GM19467 (cell line): ENCODE results near the gene MLPH.

Experiments
- ATAC-seq: cut with Tn5 transposase; IDR thresholded peaks from one replicate; pipeline ENCODE4 v1.9.1; 2021; ENCODE audit warnings: mild to moderate bottlenecking, moderate library complexity; ENCODE audit not compliant: unreplicated experiment

The MLPH gene

DNA sequence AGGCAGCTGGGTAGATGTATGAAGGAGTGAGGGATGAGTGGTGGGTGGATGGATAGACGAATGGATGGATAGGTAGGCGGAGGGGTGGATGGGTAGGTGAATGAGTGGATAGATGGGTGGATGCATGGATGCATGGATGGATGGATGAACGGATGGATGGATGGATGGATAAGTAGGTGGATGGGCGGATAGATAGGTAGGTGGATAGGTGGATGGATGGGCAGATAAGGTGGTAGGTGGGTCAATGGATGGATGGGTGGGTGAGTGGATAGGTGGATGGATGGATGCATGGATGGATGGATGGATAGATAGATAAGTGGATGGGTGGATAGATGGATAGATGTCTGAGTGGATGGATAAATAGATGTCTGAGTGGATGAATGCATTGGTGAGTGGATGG lies 30.1 kb downstream of the MLPH start:
- ATAC-seq, result no peak

DNA sequence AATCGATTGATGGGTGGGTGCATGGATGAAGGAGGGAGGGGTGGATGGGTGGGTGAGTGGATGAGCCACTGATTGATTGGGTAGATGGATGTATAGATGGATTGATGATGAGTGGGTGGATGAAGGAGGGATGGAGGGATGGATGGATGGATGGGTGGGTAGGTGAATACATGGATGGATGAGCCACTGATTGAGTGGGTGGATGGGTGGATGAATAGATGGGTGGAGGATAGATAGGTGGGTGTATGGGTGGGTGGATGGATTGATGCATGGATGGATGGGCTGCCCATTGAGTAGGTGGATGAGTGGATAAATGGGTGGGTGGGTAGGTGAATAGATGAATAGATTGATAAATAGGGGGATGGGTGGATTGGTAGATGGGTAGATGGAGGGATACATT lies 30.9 kb downstream of the MLPH start:
- ATAC-seq, result no peak

DNA sequence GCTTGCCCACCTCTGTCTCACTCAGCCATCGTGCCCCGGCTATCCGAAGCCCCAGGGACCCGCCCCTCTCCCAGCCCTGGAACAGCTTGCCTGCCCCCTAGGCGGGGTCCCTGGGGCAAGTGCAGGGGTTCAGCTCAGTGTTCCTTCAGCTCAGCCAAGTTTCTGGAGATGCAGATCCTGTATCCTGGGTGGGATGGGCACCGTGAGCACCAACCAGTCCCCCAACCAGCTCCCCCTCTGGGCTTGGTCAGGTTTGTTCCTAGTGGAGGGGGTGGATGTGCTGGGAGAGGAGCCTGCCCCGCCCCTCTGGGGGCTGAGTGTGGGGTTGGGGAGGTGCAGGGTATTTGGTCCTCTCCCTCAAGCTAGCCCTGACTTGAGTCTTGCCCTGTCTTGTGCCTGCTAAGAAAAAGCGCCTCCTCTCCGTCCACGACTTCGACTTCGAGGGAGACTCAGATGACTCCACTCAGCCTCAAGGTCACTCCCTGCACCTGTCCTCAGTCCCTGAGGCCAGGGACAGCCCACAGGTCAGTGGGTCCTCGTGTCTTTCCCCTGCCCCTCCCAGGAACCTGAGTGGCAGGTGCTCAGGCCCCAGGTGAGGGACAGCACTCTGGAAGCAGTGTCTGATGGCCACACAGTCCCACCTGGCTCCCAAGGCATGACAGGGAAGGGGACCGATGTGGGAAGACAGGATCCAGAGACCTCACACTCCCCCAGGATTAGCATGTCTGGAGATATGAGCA lies 32.6 kb downstream of the MLPH start:
- no peak for ATAC-seq

DNA sequence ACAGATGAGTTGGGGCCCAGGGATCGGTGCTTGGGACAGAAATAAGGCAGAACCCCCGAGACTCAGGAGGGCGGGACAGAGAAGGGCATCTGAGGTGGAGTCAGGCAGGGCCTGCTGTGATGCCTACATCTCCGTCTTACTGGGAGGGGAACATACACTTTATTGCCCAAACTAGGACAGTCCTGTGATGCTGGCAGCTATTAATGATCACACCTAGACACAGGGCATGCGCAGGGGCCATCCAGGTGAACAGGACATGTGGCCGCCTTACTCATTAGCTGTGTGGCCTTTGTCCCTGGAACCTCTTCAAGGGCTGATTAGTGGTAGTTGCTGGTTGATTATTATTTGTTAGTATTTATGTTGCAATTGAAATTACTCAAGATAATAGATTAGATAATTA lies 33.2 kb downstream of the MLPH start:
- no peak for ATAC-seq

DNA sequence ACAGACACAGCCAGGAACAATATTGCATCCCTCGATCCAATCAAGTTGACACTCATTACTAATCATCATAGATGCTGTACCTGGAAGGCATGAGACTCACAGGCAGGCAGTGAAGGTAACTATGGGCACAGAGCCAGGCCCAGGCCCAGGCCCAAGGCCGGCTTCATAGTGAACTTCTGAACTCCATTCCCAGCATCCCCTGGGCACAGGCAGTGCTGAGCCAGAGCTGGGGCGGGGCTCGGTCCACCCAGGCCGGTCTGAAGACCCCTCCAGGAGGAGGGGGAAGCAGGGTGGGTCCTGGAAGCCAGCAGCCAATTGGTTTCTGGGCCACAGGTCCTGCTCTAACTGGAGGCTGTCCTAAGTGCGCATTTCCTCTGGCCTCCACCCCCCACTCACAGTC lies 37.6 kb downstream of the MLPH start:
- no peak for ATAC-seq

DNA sequence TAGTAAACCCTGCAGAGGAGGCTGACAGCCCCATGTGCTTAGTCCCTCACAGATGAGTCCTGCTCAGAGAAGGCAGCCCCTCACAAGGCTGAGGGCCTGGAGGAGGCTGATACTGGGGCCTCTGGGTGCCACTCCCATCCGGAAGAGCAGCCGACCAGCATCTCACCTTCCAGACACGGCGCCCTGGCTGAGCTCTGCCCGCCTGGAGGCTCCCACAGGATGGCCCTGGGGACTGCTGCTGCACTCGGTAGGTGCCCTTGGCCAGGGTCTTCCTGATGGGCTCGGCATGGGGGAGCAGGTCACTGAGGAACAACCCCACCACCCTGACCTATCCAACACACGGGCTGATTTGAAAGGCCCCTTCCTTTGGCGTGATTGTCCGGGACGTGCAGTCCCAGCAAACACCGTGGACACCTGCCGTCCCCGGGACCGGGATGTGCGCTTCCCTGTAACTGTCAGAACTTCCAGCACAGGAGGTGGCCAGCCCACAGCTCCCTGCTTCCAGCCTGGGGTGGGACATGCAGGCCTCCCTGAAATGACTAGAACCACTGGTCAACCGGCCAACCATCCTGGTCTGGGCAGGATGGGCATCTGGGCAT lies 38.6 kb downstream of the MLPH start:
- ATAC-seq, result no peak

DNA sequence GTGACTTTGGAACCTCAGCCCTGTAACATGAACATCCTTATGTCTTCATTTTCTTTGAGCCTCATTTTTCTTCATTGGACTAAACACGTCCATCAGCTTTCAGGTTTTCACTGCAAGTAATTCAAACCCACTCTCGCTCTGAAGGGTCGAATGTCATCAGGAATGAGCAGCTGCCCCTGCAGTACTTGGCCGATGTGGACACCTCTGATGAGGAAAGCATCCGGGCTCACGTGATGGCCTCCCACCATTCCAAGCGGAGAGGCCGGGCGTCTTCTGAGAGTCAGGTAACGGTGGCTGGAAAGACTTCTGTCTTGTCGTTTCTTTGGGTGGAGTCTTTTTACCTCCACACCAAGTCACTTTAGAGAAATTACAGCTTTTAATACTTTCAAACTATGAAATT lies 40.2 kb downstream of the MLPH start:
- no peak for ATAC-seq

DNA sequence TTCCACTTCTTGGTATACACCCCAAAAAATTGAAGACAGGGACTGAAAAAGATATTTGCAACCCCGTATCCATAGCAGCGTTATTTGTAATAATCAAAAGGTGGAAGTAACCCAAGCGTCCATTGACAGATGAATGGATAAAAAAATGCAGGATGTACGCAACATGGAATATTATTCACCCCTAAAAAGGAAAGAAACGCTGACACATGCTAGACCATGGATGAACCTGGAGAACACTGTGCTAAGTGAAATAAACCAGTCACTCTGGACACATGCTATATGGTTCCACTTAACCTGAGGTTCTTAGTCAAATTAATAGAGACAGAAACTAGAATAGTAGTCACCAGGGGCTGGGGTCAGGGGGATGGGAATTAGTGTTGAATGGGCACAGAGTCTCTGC lies 40.7 kb downstream of the MLPH start:
- ATAC-seq, result no peak

DNA sequence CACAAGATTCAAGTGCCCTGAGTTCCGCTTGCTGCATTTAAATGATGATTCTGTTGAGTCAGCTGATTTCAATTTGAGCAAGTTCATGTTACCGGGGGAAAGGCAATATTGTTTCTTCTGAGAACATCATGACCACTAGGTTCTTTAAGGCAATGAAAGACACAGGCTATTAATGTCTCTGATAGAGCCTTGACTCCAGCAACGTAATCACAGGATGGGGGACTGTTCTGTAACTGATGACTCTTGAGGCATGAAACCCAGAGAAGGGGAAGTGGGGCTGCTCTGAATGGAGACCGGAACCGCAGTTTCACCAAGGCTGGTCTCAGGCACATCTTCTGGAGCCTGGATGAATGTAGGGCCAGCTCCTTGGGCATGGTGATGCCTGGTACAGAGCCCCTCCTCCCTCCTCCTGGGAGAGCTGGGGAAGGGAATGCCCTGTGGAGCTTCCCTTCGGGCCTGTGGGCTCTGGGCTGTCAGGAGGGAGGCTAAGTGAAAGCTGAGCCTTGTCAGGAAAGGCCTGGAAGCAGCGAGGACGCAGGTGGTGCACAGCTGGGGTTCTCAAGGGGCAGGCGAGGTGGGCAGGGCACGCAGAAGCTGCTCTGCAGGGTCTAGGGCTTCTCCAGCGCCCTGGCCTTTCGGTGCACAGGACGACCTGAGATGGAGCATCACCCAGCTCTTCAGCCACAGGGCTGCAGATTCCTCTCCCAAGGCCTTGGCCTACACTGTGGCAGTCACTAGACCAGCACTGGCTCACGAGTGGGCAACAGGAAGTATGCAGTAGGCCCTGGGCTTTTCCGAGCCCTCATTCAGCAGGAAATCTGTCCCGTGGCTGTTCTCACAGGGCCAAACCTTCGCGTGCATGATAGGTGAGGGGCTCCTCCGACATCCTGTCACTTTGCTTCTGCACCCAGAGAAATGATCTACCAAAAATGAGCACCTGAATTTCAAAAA lies 42.7 kb downstream of the MLPH start:
- ATAC-seq, result peak; percentile 83

DNA sequence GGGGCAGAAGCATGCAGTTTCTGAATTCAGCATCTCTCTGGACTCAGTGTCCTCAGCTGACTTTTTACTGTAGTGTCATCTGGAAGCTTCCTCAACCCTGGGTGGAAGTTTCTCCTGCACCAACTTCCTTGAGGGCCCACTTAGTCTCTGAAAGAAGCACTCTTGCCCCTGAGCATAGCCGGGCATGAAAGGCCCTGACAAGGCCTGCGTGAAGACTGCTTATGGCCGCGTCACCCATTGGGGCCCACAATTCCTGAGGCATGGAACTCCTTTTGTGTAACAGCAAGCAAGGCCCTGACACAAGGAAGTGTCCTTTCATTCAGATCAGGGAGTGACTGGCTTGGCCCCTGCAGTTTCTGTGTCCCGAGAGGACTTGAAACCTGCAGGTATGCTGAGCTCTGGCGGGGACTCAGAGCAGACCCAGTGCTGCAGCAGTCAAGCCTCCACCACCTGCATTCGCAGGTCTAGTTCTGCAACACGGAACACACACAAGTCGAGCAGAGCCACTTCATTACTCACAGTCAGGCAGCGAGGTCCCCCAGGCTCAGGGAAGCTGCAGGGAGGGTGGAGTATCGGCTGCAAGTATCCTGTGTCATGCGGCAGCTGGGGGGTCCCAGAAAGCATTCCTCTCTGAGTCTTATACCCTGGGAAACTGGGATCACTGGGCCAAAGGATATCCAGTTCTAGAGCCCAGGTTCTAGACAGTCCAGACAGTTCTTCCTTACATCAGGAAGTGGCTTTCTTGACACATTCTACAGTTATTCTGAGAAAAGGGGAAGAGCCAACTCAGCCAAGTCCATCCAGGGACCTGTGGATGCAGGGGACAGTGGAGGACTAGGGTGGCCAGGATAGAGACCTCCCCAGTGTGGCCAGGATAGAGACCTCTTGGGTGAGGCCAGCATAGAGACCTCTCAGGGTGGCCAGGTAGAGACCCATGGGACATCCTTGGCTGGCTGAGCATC lies 43.7 kb downstream of the MLPH start:
- ATAC-seq, result peak; percentile 55

DNA sequence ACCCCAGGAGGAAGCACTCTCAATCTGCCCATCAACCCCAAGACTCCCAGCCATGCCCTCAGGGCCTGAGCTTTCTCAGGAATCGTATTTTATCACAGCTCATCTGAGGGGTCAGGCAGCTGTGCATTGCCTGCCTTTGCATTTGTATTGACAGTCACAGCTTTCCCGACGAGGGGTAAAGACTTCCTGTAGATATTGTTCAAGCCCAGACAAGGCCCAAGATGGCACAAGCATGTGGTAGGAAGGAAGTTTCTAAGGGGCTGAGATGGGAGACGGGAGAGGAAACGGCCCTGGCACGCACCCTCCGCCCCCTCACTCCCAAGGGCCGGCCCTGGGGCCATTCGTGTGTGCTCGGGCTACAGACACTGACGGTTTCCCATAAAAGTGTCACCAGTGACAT lies 45.1 kb downstream of the MLPH start:
- no peak for ATAC-seq

DNA sequence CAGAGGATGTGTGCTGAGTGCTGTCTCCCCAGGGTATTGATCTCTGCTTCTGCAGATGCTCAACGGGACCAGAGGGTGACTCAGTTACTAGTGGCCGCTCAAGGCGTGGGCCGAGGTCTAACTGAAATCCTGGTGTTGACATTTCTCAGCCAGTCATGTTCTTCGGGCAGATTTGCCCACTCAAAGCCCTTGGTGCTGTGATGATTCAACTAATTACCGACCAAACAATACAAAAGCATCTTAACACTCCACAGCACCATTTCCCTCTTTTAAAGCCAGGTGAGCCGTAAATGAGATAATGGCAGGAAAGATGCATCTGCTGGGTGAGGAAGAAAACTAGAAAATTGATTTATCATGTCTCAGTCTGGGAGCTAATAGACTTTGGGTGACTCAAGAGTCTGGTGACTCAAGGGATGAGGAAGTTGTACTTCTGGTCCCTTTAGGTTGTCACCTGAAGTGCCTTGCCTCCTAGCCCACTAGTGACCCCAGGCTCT lies 46.7 kb downstream of the MLPH start:
- no peak for ATAC-seq

DNA sequence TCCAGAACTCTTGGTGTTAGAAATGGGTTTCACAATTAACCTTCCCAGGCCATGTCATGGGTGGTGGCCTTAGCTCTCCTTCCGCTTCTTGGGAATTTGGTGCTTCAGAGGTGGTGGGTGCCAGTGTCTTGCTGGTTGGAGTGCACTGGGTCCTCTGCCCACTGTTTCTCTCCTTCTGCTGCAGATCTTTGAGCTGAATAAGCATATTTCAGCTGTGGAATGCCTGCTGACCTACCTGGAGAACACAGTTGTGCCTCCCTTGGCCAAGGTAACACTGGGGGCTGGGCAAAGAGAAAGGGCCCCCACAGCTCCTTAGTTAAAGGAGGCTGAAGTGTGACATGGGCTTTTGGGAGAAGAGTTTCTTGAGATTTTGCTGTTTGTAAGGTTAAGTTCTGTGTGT lies 47.3 kb downstream of the MLPH start:
- no peak for ATAC-seq

DNA sequence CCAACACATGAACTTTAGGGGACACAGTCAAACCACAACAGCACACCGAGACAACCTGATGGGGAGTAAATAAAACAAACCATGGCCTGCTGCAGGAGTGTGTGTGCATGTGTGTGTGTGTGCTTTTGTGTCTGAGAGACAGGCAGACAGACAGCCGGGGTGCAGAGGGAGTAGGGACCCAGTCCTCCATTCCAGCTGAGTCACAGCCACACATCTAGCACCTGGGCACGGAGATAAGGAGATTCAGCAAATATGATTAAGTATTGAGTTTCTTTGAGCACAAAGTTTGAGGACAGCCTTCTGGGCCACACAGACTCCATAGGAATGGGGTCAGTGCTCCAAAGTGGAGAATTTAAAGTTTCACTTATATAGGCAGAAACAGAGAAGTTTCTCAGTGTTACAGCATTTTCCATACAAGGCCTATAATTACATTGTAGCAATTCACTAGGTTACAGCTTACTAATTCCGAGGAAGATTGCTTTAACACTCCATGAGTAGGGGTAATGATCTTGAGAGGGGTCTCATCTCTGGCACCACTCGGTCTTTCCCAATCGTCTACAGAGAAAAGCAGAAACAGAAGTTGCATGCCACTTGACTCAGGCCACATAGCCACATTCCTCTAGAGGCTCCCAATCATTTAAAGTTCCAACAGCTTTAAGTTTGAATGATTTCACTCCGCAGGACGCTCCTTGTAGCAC lies 48.5 kb downstream of the MLPH start:
- ATAC-seq, result no peak

DNA sequence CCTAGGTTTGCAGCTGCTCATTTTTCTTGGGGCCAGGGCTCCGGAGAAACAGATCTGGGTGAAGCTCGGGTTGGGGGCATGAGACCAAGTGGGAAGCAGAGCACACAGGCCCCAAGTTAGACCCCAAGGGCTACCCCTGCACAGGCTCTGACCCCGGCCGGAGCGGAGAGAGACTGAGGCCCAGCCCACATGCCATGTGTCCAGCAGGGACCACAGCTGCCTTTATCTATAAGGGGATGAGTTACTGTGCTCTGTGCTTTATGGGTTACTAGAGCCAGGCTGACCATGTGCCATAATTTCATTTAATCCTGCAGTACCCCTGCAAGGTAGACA lies 49.0 kb downstream of the MLPH start:
- ATAC-seq, result no peak

DNA sequence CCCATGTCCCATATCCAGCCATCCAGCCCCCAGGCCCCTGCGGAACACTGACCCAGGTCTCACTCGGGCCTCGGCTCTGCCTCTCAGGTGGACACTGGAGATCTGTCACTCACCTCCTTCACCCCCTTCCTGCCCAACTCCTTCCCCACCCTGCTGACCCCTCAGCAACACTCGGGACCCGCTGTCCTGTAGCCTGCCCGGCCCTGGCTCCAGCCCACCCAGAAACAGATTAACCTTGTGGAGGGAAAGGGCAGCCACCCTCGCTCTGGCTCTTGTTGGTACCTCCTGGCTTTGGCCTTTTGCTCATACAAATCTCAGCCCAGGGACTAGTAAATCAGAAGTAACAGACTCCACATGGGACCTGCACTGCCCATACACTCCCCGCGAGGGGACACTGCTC lies 49.6 kb downstream of the MLPH start:
- no peak for ATAC-seq

DNA sequence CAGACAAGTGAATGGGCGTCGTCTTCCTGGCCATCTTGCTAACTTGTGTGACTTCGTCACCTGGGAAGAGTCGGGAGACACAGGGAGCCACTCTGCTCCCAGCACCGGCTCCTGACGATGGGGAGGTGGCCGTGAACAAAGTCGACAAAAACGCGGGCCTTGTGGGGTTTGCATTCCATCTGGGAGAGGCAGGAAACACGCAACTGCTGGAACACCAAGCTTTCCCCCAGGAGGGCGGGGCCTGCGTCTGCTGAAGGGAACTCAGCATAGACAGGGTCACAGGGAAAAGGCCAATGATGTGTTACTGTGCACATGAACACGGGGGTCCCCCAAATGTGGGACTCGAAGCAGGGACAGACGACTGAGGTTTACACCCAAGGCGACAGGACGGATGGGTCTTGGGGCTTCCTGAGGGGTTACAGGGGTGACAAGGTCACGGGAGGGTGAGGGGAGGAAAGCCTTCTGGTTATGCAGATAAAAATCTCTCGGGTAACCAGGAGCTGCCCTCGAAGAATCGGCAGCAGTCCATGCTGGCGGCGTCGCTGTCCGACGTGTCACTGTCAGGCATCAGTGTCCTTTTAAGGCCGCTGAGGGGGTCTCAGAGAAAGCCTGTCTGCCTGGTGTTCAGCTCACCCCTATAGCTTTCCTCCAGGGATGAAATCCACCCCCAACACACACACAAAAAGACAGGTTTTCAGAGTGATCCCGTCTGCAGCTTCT lies 51.1 kb downstream of the MLPH start:
- no peak for ATAC-seq

DNA sequence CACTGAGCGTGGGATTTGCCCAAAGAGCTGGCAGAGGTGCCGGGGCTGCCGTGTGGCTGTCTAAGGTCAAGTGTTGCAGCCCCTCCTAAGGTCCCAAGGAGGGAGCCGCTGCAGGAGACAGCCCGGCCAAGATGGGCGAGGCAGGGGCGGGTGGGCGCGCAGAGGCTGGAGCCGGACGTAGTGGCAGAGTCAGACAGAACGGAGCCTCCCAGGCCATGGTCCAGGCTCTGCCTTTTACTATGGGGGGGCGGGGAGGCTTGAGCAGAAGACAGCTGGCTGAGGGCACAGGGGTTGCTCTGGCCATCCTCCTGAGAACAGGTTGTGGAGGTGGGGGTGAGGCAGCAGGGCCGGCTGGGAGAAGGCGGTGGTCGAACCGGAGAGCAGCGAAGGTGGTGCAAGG lies 51.9 kb downstream of the MLPH start:
- ATAC-seq, result no peak

DNA sequence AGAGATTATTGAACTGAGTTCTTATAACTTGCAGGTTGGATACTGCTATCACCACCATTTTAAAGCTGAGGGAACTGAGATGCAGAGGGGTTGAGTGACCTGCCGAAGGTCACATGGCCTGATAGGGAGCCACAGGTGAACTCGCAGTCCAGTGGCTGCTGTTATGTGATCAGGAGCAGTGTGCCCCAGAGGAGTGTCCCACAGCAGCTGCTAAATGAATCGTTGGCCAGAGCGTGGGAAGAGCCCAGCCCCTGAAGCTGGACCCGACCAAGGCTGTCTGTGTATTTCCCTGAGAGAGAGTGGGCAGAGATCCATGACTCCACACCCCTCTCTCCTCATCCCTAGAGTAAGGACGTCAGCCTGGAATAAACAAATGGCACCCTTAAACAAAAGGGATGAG lies 52.6 kb downstream of the MLPH start:
- ATAC-seq, result no peak
